B cell (primary cell): ENCODE data around the gene KLK10. TPM values are rescaled to one million over a fixed set of nuclear protein-coding genes. Genes with fewer than 3 reads are reported as not detected.
"Not testable (repeated sequence)": the region's sequence is repeated elsewhere in the genome, so short reads cannot be mapped to it uniquely, and the experiment has no call there.

ENCODE experiments used
- ATAC-seq: fragments of 200-7000 bp; cut with Tn5 transposase; one replicate; pipeline ENCODE4 v1.10.0; 2021; ENCODE audit warnings: low read depth, mild to moderate bottlenecking, moderate number of reproducible peaks, moderate library complexity
- CTCF ChIA-PET: fragments of 350-600 bp; sonication (Branson Sonifier 250); formaldehyde crosslinking; loops from one replicate; lab custom pipeline; 2021; ENCODE audit warnings: antibody characterized with exemption, inconsistent platforms; lab: Charles Lee
- POLR2A ChIA-PET: fragments of 350-600 bp; sonication (Branson Sonifier 250); formaldehyde crosslinking; loops from one replicate; lab custom pipeline; 2021; ENCODE audit warnings: antibody characterized with exemption; lab: Charles Lee
- DNase-seq: peaks from one replicate; pipeline ENCODE4 v3.0.0; 2013
- H2AFZ ChIP-seq: 2 replicates; pipeline ENCODE4 v1.6.1; 2012; ENCODE audit warnings: mild to moderate bottlenecking, low read depth, low read length; ENCODE audit not compliant: insufficient read depth, poor library complexity, severe bottlenecking
- H3K27ac ChIP-seq, 2 donors: 1 replicate in 1 of 2; 2 replicates in 1 of 2; pipeline ENCODE4 v1.5.1; 2012 to 2013; ENCODE audit warnings: low read length in 2 of 2, mild to moderate bottlenecking in 2 of 2, moderate library complexity in 1 of 2
- H3K27me3 ChIP-seq, 4 experiments: fragments of 200-600 bp in 1 of 4; sonication (generic) in 1 of 4; replicated peaks in 1 of 4; 1 replicate in 2 of 4; 2 replicates in 2 of 4; pipeline versions ENCODE4 v1.6.1 to v1.7.0; 2013 to 2016; ENCODE audit warnings: low read length in 3 of 4, mild to moderate bottlenecking in 2 of 4, mixed read lengths in 1 of 4, moderate library complexity in 1 of 4; ENCODE audit not compliant: insufficient read depth in 4 of 4, control insufficient read depth in 3 of 4; ENCODE audit errors: control extremely low read depth in 1 of 4
- H3K36me3 ChIP-seq, 2 experiments: replicated peaks in 1 of 2; 1 replicate in 1 of 2; 2 replicates in 1 of 2; pipeline versions ENCODE4 v1.6.1 to v1.7.1; 2013; ENCODE audit warnings: low read length in 1 of 2; ENCODE audit not compliant: insufficient read depth in 2 of 2, control insufficient read depth in 1 of 2; ENCODE audit errors: control extremely low read depth in 1 of 2, extremely low read depth in 1 of 2
- H3K4me1 ChIP-seq, 2 donors: fragments of 200-600 bp in 1 of 2; sonication (generic) in 1 of 2; 1 replicate in 1 of 2; 2 replicates in 1 of 2; pipeline versions ENCODE4 v1.5.1 to v1.6.1; 2013 to 2017; ENCODE audit warnings: low read length in 2 of 2; ENCODE audit not compliant: control insufficient read depth in 2 of 2, insufficient read depth in 2 of 2
- H3K4me2 ChIP-seq: replicated peaks from 2 replicates; pipeline ENCODE3; 2012; ENCODE audit warnings: mild to moderate bottlenecking, low read depth, low read length; ENCODE audit not compliant: poor library complexity, severe bottlenecking
- H3K4me3 ChIP-seq, 5 experiments: fragments of 200-600 bp in 1 of 5; sonication (generic) in 1 of 5; 1 replicate in 3 of 5; 2 replicates in 2 of 5; pipeline versions ENCODE4 v1.5.1 to v1.7.0; 2011 to 2016; ENCODE audit warnings: low read length in 4 of 5, mild to moderate bottlenecking in 4 of 5, low read depth in 2 of 5, control low read depth in 1 of 5, moderate library complexity in 1 of 5; ENCODE audit not compliant: insufficient read depth in 1 of 5; ENCODE audit errors: control extremely low read depth in 1 of 5, extremely low read depth in 1 of 5
- H3K79me2 ChIP-seq: fragments of 200-600 bp; sonication (generic); one replicate; pipeline ENCODE4 v1.6.0; 2016; ENCODE audit warnings: low read length; ENCODE audit not compliant: control insufficient read depth, insufficient read depth
- H3K9ac ChIP-seq: fragments of 200-600 bp; sonication (generic); 2 replicates; pipeline ENCODE4 v1.6.1; 2017; ENCODE audit warnings: mild to moderate bottlenecking, low read length, moderate library complexity
- H3K9me3 ChIP-seq, 3 donors: one replicate each; pipeline versions ENCODE4 v1.6.1 to v1.7.1; 2013; ENCODE audit warnings: low read length in 2 of 3; ENCODE audit not compliant: control insufficient read depth in 2 of 3, insufficient read depth in 1 of 3; ENCODE audit errors: control extremely low read depth in 1 of 3
- H4K20me1 ChIP-seq: 2 replicates; pipeline ENCODE4 v1.6.0; 2012; ENCODE audit warnings: mild to moderate bottlenecking, low read length; ENCODE audit not compliant: insufficient read depth, control insufficient read depth, poor library complexity, severe bottlenecking
- H3K27ac Mint-ChIP-seq: one replicate; pipeline ENCODE4 v1.8.0; 2021; ENCODE audit warnings: mixed read lengths
- H3K27me3 Mint-ChIP-seq: one replicate; pipeline ENCODE4 v1.8.0; 2021; ENCODE audit warnings: mixed read lengths
- H3K4me1 Mint-ChIP-seq: one replicate; pipeline ENCODE4 v1.8.0; 2021; ENCODE audit warnings: mixed read lengths
- H3K4me3 Mint-ChIP-seq: one replicate; pipeline ENCODE4 v1.8.0; 2021; ENCODE audit warnings: mixed read lengths
- H3K9me3 Mint-ChIP-seq: one replicate; pipeline ENCODE4 v1.8.0; 2022; ENCODE audit warnings: mixed read lengths; ENCODE audit not compliant: insufficient read depth
- CTCF ChIP-seq: fragments of 200-600 bp; IDR thresholded peaks from one replicate; pipeline ENCODE4 v1.8.0; 2022; ENCODE audit warnings: antibody characterized with exemption, mild to moderate bottlenecking
- EZH2 ChIP-seq: IDR thresholded peaks from 2 replicates; pipeline ENCODE4 v1.6.1; 2012; ENCODE audit warnings: borderline replicate concordance, low read depth, mild to moderate bottlenecking, moderate library complexity, low read length; ENCODE audit not compliant: insufficient read depth, poor library complexity, severe bottlenecking
- WGBS: methylation state at CpG from one replicate; pipeline ENCODE4 v1.1.5; 2013; ENCODE audit warnings: missing lambda C conversion rate; ENCODE audit not compliant: insufficient coverage; 5-methylcytosine and 5-hydroxymethylcytosine counted together
- intact Hi-C: fragments of 100-400 bp; cut with micrococcal nuclease; formaldehyde crosslinking; loops from one replicate; pipeline ENCODE4 v1.10.0; 2022
- polyA plus RNA-seq: library from polyadenylated mRNA; depleted of rRNA; stranded (reverse); fragments of >200 nt; gene quantifications from 2 replicates; pipeline ENCODE4 v1.2.3, GENCODE V29; 2012
- total RNA-seq, 2 donors: library from RNA; stranded (reverse); fragments of 120-200 nt in 1 of 2; gene quantifications; 1 replicate in 1 of 2; 2 replicates in 1 of 2; pipeline versions ENCODE4 v1.2.3 to v1.2.4, GENCODE V29; 2013 to 2022

The KLK10 gene
- total and polyA plus RNA-seq, 2 donors (not counting 1 experiment from before 2014, with no cell fraction given) = not detected

GRCh38 chr19:50992666-50993035 lies 26.9 kb downstream of the KLK10 start:
- H3K79me2 ChIP-seq = no peaks in the 10 kb centered on the region
- H3K27ac ChIP-seq = no peak overlapping the region
- POLR2A ChIA-PET = no interaction called here
- no peaks in the 10 kb centered on the region for H3K36me3 ChIP-seq
- no peak overlapping the region for H3K4me2 ChIP-seq
- TF ChIP-seq CTCF (no peak), EZH2 (no peak)
- Mint-ChIP-seq H3K9me3 (no peaks in the 10 kb centered on the region), H3K27ac (no peak overlapping the region), H3K4me3 (no peak overlapping the region), H3K27me3 (peaks cover 30% of the 10 kb centered on the region), H3K4me1 (no peaks in the 10 kb centered on the region)
- no peak overlapping the region for H3K9ac ChIP-seq
- peaks cover 0 to 5% (median 3%) of the 10 kb centered on the region in 3 donors for H3K9me3 ChIP-seq
- intact Hi-C loops = no loop called here
- ATAC-seq (no peak), DNase-seq (no peak)
- CTCF ChIA-PET = no interaction called here
- 80% methylated on average over 1 of the region's 2 CpGs for WGBS
- no peak overlapping the region for H2AFZ ChIP-seq
- H3K27me3 ChIP-seq = peaks cover 0 to under 1% (median 0%) of the 10 kb centered on the region in 4 experiments
- H3K4me1 ChIP-seq = no peaks in the 10 kb centered on the region
- H4K20me1 ChIP-seq = no peaks in the 10 kb centered on the region
- H3K4me3 ChIP-seq = no peak overlapping the region

- H2AFZ ChIP-seq, H3K4me1 Mint-ChIP-seq, H3K27ac Mint-ChIP-seq, H3K27me3 ChIP-seq, H3K4me3 Mint-ChIP-seq, H3K27ac ChIP-seq, POLR2A ChIA-PET, H3K4me3 ChIP-seq, H3K4me2 ChIP-seq, ATAC-seq, CTCF ChIA-PET, DNase-seq, H3K9me3 Mint-ChIP-seq, H3K9ac ChIP-seq, intact Hi-C loops, H4K20me1 ChIP-seq, H3K9me3 ChIP-seq, H3K36me3 ChIP-seq, H3K79me2 ChIP-seq, H3K4me1 ChIP-seq: not testable (repeated sequence)
- 93% methylated on average over 9 of the region's 14 CpGs for WGBS
- peaks cover 56% of the 10 kb centered on the region for H3K27me3 Mint-ChIP-seq
Measured at GRCh38 chr19:50984416-50984815, 35.1 kb downstream of the KLK10 start.
